ENCODE data around the gene NOL4L.
"Not testable (repeated sequence)": the region's sequence is repeated elsewhere in the genome, so short reads cannot be mapped to it uniquely, and the experiment has no call there.

NOL4L gene

DNA sequence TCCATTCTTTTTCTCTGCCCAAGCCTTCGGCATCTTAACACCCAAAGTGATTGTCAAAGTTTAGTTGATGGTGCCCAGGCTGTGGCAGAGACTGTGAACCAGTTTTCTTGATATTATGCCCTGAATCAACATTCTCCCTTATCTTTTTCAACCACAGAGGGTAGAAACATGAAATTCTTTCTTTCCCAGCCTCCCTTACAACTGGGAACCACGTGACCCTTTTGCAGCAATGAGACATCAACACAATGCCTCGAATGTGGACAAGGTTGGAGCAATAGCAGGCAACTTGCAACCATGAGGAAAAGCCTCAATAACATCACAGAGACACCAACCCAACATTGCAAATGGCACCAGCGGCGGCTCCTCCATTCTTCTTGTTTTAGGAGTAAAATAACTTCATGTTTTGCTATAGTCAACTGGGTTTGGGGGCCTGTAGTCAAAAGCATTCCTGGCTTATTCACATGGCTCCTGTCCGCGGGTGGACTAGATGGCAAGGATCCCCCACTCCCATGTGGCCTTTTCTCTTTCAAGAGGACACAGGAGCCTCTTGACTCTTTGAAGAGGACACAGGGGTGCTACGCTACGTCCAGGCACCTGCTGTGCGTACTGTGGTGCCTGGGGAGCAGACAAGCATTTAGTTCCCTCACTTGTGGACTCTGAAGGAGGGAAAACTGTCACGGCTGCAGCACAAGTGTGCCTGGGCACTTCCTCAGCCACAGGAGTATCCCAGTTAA, 90.5 kb downstream of the NOL4L start:
- H3K4me3 ChIP-seq (ENCODE audit: low read depth, low read length), result no peak overlapping the region
- TF ChIP-seq, protein P1, sequence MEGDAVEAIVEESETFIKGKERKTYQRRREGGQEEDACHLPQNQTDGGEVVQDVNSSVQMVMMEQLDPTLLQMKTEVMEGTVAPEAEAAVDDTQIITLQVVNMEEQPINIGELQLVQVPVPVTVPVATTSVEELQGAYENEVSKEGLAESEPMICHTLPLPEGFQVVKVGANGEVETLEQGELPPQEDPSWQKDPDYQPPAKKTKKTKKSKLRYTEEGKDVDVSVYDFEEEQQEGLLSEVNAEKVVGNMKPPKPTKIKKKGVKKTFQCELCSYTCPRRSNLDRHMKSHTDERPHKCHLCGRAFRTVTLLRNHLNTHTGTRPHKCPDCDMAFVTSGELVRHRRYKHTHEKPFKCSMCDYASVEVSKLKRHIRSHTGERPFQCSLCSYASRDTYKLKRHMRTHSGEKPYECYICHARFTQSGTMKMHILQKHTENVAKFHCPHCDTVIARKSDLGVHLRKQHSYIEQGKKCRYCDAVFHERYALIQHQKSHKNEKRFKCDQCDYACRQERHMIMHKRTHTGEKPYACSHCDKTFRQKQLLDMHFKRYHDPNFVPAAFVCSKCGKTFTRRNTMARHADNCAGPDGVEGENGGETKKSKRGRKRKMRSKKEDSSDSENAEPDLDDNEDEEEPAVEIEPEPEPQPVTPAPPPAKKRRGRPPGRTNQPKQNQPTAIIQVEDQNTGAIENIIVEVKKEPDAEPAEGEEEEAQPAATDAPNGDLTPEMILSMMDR (IDR thresholded peaks at IDR 0.05; ENCODE audit: borderline replicate concordance, insufficient read depth, low read depth, low read length), result no peak

DNA sequence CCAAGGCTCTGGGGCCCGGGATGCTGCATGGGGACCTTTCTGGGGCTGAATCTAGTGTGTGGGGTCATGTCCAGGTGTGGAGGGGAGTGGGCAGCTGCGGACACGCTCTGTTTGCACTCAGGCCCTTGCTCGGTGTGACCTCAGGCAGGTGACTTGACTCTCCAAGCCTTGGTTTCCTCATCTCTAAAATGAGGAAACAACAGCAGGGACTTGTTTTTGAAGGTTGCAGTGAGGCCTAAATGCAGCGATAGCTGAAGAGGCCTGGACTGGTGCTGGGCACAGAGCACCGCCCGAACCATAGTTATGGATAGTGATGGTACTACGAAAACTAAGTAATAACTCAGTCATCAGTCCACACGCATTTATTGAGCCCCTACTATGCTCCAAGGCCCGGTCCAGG, 91.8 kb downstream of the NOL4L start:
- no peak overlapping the region for H3K4me3 ChIP-seq (ENCODE audit: low read depth, low read length)
- TF ChIP-seq, protein P1 (IDR thresholded peaks at IDR 0.05; ENCODE audit: borderline replicate concordance, insufficient read depth, low read depth, low read length), result no peak

DNA sequence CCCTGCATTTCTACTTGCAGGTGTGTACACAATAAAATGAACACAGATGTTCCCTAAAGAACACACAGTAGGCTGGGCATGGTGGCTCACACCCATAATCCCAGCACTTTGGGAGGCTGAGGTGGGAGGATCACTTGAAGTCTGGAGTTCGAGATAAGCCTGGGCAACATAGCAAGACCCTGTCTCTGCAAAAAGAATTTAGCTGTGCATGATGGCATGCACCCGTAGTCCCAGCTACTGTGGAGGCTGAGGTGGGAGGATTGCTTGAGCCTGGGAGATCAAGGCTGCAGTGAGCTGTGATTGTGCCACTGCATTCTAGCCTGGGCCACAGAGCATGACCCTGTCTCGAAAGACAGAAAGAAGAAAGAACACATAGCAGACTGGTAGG, 93.4 kb downstream of the NOL4L start:
- H3K4me3 ChIP-seq (ENCODE audit: low read depth, low read length), result not testable (repeated sequence)

DNA sequence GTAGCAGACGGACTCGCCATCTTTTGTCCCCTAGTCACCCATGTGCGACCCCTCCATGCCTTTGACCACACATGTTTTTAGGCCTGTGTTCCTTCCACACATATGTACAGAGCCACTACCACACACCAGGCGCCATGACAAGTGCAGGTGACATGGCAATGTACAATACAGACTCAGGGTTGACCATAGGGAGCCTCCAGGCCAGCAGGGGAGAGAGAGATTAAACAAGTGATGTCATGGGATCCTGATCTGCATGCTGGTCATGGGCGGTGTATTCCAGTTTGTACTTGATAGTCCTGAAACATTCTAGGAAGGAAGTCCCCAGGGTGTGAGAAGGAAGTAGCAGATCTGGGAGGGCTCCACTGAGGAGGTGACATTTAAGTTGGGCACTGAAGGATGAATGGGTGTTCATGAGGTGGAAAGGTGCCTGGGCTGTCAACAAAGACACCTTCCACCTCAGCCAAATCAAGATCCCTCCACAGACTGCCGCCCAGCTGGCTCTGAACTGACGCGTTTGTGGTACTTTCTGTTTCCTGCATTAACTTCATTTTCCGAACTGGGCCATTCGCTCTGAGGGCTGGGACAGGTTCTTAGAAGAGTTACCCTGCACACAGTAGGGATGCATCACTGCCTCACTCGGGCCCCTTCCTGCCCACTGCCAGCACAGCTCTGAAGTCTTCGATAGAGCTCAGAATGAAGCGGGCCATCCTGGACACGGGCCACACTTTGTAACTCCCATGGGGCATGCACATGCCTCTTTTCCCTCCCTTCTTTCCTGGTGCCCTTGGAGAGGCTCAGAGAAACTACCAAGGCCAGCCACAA, 94.0 kb downstream of the NOL4L start:
- no peak overlapping the region for H3K4me3 ChIP-seq (ENCODE audit: low read depth, low read length)
- TF ChIP-seq, protein P1 (IDR thresholded peaks at IDR 0.05; ENCODE audit: borderline replicate concordance, insufficient read depth, low read depth, low read length), result no peak

DNA sequence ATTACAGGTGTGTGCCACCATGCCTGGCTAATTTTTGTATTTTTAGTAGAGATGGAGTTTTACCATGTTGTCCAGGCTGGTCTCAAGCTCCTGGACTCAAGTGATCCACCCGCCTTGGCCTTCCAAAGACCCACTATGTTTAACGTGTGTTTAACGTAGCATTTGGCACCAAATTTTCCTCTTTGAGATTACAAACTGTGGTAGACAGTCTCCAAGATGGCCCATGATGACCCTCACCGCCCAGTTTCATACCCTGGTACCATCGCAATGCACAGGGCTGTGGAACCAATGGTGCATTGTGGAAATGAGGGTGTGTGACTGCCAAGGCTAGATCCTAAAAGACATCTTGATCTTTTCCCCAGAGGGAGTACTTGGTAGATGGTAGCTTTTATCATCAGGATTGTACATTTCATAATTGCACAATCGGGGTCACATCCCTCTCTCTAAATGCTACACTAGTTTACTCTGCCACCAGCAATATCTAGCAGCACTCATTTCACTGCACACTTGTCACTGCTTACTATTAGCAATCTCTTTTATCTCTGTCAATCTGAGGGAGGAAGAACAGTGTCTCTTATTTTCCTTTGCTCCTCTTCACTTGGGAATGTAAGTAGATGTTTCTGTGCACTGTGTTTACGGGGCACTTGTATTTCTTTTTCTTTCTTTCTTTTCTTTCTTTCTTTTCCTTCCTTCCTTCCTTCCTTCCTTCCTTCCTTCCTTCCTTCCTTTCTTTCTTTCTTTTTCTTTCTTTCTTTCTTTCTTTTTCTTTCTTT, 96.9 kb downstream of the NOL4L start:
- H3K4me3 ChIP-seq (ENCODE audit: low read depth, low read length), result no peak overlapping the region
- TF ChIP-seq, protein P1 (IDR thresholded peaks at IDR 0.05; ENCODE audit: borderline replicate concordance, insufficient read depth, low read depth, low read length), result no peak

DNA sequence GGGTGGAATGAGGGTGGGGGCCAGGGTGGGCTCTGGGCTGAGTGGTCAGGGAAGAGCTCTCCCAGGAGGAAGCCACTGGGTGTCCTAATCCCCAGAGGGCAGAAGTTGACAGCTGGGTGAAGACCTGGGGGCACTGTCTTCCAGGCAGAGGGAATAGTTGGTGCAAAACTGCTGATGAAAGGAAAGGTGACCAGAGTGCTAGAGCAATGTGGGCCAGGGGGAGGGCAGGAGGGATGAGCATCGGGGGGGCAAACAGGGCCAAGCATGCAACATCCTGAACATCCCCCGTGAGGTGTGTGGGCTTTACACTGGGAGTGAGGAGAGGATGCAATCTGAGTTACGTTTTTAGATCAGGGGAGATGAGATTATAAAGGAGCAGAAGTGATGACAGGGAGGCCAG, 97.8 kb downstream of the NOL4L start:
- TF ChIP-seq, protein P1 (IDR thresholded peaks at IDR 0.05; ENCODE audit: borderline replicate concordance, insufficient read depth, low read depth, low read length), result no peak
- H3K4me3 ChIP-seq (ENCODE audit: low read depth, low read length), result no peak overlapping the region

DNA sequence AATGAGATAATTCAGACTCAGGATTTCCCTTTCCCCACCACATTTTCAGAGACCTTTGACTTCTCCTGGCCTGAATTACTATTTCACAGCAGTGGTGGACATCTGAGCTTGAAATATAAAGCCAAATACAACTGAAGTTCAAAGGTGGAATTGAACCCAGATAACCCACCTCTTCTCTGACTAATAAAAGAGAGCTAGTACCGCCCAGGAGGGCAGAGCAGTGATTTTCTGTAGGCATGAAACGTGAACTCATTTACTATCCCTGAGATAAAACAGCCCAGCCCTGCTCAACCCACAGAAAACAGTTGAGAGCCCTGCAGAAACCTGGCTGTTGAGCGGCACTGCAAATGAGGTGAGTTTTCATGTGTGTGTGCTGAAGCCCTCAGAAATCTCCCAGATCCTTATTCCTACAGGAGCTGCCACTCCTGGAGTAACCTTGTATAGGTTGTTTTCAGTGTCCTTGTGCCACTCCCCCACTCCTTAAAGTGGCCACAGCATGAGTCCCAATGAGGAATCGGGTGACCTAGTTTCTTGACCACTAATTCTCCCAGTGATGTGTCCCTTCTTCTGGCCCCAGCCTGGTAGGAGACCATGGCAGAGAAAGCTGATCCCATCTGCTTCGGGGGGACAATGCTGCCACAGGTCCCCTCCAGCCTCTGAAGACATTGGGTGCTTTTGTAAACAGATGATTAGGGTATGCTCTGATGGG, 99.2 kb downstream of the NOL4L start:
- no peak overlapping the region for H3K4me3 ChIP-seq (ENCODE audit: low read depth, low read length)
- TF ChIP-seq, protein P1 (IDR thresholded peaks at IDR 0.05; ENCODE audit: borderline replicate concordance, insufficient read depth, low read depth, low read length), result no peak
